LNCaP clone FGC (cell line): ENCODE measurements around the gene SHB.
"Not testable (repeated sequence)": the region's sequence is repeated elsewhere in the genome, so short reads cannot be mapped to it uniquely, and the experiment has no call there.

ENCODE experiments used
- DNase-seq: peaks from one replicate; pipeline ENCODE4 v3.0.0-alpha.2; 2011; ENCODE audit warnings: low read depth
- H3K4me3 ChIP-seq: 2 replicates; pipeline ENCODE4 v1.5.1; 2011; ENCODE audit warnings: mild to moderate bottlenecking, low read depth, low read length, control low read depth
- CTCF ChIP-seq: IDR thresholded peaks from 2 replicates; pipeline ENCODE4 v1.5.1; 2012; ENCODE audit warnings: mild to moderate bottlenecking; ENCODE audit not compliant: control insufficient read depth, insufficient read depth; ENCODE audit errors: extremely low read depth

The SHB gene

GRCh38 chr9:37968228-37968701 is 100.8 kb downstream of the SHB start:
- DNase-seq: no peak
- no peak overlapping the region for H3K4me3 ChIP-seq
- TF ChIP-seq CTCF: no peak

GRCh38 chr9:37967761-37968080 is 101.3 kb downstream of the SHB start:
- TF ChIP-seq CTCF: no peak
- DNase-seq: no peak
- no peak overlapping the region for H3K4me3 ChIP-seq

- no peak for TF ChIP-seq CTCF
- no peak for DNase-seq
- H3K4me3 ChIP-seq: no peak overlapping the region
Observed at GRCh38 chr9:37967014-37967760, 101.8 kb downstream of the SHB start.

DNA sequence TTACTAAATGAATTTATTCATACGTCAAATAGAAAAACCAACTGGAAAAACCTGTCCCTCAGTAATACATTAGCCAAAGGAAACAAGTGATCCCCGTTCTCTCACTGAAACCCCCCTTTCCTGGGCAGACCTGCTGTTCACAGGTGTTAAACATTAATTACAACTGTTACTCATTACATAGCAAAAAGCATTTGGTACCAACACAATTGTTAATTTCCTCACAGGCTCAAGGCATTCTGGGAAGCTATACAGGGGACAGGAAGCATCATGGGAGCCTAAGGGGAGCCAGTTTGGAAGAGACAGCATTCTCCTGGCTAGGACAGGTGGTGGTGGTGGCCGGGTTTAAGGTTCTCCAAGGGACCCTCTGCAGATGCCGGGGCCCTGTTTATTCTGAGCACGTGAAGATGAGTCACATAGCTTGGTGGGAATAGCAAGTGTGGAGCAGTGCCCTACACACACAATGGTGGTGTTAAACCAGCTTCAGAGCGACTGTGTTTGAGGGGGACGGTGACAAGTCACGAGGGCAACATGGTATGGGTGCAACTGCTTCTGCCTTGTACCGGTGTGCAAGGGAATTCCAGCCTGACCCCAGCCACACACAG is 102.5 kb downstream of the SHB start:
- DNase-seq: no peak
- no peak overlapping the region for H3K4me3 ChIP-seq
- TF ChIP-seq CTCF: no peak

DNA sequence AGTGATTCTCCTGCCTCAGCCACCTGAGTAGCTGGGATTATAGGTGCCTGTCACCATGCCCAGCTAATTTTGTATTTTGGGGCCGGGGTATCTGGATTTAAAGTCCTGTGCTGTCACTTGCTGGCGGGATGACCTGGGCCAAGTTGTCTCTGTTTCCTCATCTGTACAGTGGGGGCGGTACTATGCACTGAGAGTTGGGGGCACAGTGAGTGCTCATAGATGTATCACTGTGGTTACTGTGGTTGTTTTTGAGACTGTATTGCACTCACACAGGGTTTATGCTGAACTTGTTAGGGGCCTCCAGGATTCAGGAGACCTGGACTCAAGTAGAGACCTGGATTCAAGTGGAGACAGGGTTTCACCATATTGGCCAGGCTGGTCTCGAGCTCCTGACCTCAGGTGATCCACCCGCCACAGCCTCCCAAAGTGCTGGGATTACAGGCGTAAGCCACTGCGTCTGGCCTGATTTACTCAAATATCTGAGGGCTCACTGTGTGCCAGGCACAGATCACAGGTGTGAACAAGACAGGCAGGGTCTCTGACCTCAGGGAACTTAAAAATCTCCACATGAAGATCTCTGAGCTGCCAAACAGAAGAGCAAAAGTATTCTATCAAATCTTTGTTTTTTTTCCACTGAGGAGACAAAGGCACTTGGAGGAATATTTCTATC is 103.2 kb downstream of the SHB start:
- not testable (repeated sequence) for DNase-seq

DNA sequence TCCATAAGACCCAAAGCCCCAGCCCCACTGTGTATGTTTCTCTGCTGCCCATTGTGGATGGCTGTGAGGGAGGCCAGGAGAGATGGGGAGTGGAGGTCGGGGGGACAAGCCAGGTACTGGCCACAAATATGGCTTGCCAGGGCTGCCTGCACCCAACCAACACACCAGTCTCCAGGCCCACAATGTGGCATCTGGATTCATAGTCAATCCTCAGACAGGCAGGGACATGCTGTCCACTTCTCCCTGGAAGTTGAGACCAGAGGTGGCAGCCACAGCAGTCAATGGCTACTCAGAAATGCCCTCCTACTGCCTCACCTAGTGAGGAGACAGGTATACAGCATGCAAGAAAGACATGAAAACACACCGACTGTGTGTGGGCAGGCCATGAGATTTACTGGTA is 103.9 kb downstream of the SHB start:
- DNase-seq: no peak
- no peak overlapping the region for H3K4me3 ChIP-seq
- TF ChIP-seq CTCF: no peak

More for the DNA sequence above, 103.2 kb downstream of the SHB start:
- H3K4me3 ChIP-seq: not testable (repeated sequence)

DNA sequence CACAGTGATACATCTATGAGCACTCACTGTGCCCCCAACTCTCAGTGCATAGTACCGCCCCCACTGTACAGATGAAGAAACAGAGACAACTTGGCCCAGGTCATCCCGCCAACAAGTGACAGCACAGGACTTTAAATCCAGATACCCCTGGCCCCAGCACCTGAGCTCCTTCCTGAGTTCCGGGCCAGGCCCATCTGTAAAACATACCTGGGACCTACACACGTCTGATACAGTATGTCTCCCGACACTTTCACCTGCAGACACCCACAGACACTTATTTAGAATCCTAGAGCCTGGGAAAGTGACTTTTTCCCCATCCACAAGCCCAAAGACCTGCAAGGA is 104.3 kb downstream of the SHB start:
- H3K4me3 ChIP-seq: no peak overlapping the region
- no peak for TF ChIP-seq CTCF
- DNase-seq: no peak
